Endothelial cell of umbilical vein (primary cell): ENCODE data around the gene VAV3. TPM values are rescaled to one million over a fixed set of nuclear protein-coding genes. Genes with fewer than 3 reads are reported as not detected.

Source experiments
- BruUV-seq: library from RNA; stranded (reverse); fragments of 400-500 nt; replicated peaks from 2 replicates; lab custom pipeline; 2021; lab: Mats Ljungman, UMichigan
- CTCF ChIA-PET: fragments of 300-600, 350-600 bp; sonication (Branson Sonifier 250); formaldehyde crosslinking; loops from one replicate; lab custom pipeline; 2021; ENCODE audit warnings: antibody characterized with exemption, inconsistent platforms; lab: Charles Lee
- POLR2A ChIA-PET: fragments of 300-600, 350-600 bp; sonication (Branson Sonifier 250); formaldehyde crosslinking; loops from one replicate; lab custom pipeline; 2021; ENCODE audit warnings: antibody characterized with exemption, inconsistent platforms; lab: Charles Lee
- DNase-seq: peaks from one replicate; pipeline ENCODE4 v3.0.0-alpha.2; 2011; ENCODE audit warnings: low read depth, low spot score
- FAIRE-seq: peaks from 2 replicates; lab custom pipeline; 2011; peaks lifted over from hg19 to GRCh38; lab: Jason Lieb, UNC
- H2AFZ ChIP-seq: 2 replicates; pipeline ENCODE4 v1.6.0; 2012; ENCODE audit warnings: low read depth, low read length, control low read depth, inconsistent platforms
- H3K27ac ChIP-seq: 2 replicates; pipeline ENCODE4 v1.5.1; 2011; ENCODE audit warnings: low read depth, mild to moderate bottlenecking, control low read depth, low read length, moderate library complexity; ENCODE audit not compliant: insufficient read depth
- H3K27me3 ChIP-seq, 2 experiments: 2 replicates each; pipeline versions ENCODE4 v1.6.0 to v1.6.1; 2011; ENCODE audit warnings: low read length in 2 of 2, mixed read lengths in 1 of 2; ENCODE audit not compliant: control insufficient read depth in 2 of 2, insufficient read depth in 2 of 2
- H3K36me3 ChIP-seq, 2 experiments: 2 replicates in 1 of 2; 3 replicates in 1 of 2; pipeline ENCODE4 v1.5.1; 2011; ENCODE audit warnings: low read length in 2 of 2, mild to moderate bottlenecking in 1 of 2, moderate library complexity in 1 of 2; ENCODE audit not compliant: control insufficient read depth in 2 of 2, insufficient read depth in 2 of 2; ENCODE audit errors: extremely low read depth in 1 of 2
- H3K4me1 ChIP-seq: 3 replicates; pipeline ENCODE4 v1.5.1; 2011; ENCODE audit warnings: mild to moderate bottlenecking, low read length; ENCODE audit not compliant: control insufficient read depth, insufficient read depth; ENCODE audit errors: extremely low read depth
- H3K4me2 ChIP-seq: 2 replicates; pipeline ENCODE4 v1.6.1; 2011; ENCODE audit warnings: low read length, control low read depth, mixed read lengths; ENCODE audit not compliant: insufficient read depth
- H3K4me3 ChIP-seq, 3 experiments: fragments of 200-600 bp in 1 of 3; sonication (generic), shearing (Covaris generic) in 1 of 3; replicated peaks in 1 of 3; 2 replicates each; pipeline ENCODE4 v1.5.1; 2011 to 2016; ENCODE audit warnings: control low read depth in 3 of 3, low read length in 3 of 3, mild to moderate bottlenecking in 2 of 3, inconsistent platforms in 1 of 3, low read depth in 1 of 3, moderate library complexity in 1 of 3; ENCODE audit not compliant: insufficient read depth in 1 of 3
- H3K79me2 ChIP-seq: 2 replicates; pipeline ENCODE4 v1.6.0; 2012; ENCODE audit warnings: low read length, inconsistent platforms; ENCODE audit not compliant: control insufficient read depth, insufficient read depth
- H3K9ac ChIP-seq: replicated peaks from 2 replicates; pipeline ENCODE3; 2011; ENCODE audit warnings: low read length, control low read depth; ENCODE audit not compliant: insufficient read depth; ENCODE audit errors: extremely low read depth
- H3K9me1 ChIP-seq: replicated peaks from 3 replicates; pipeline ENCODE4 v1.6.0; 2011; ENCODE audit warnings: mild to moderate bottlenecking, low read length; ENCODE audit not compliant: control insufficient read depth, insufficient read depth; ENCODE audit errors: extremely low read depth
- H3K9me3 ChIP-seq: replicated peaks from 2 replicates; pipeline ENCODE4 v1.5.1; 2012; ENCODE audit warnings: low read length, inconsistent platforms; ENCODE audit not compliant: control insufficient read depth, insufficient read depth
- H4K20me1 ChIP-seq: replicated peaks from 2 replicates; pipeline ENCODE3; 2011; ENCODE audit warnings: mild to moderate bottlenecking, low read length; ENCODE audit not compliant: control insufficient read depth, insufficient read depth; ENCODE audit errors: extremely low read depth
- EZH2 ChIP-seq: IDR thresholded peaks from 2 replicates; pipeline ENCODE4 v1.6.1; 2012; ENCODE audit warnings: borderline replicate concordance, low read depth, mild to moderate bottlenecking, moderate library complexity, low read length, inconsistent platforms; ENCODE audit not compliant: severe bottlenecking
- FOS ChIP-seq: IDR thresholded peaks from 2 replicates; pipeline ENCODE4 v1.6.1; 2011; ENCODE audit warnings: mild to moderate bottlenecking, low read length, moderate library complexity, borderline replicate concordance; ENCODE audit not compliant: insufficient read depth
- GATA2 ChIP-seq: IDR thresholded peaks from 2 replicates; pipeline ENCODE4 v1.7.0; 2011; ENCODE audit warnings: low read depth, mild to moderate bottlenecking, moderate library complexity, mixed read lengths, low read length; ENCODE audit not compliant: insufficient read length, insufficient read depth
- JUN ChIP-seq: IDR thresholded peaks from 2 replicates; pipeline ENCODE4 v1.6.1; 2011; ENCODE audit warnings: borderline replicate concordance, low read depth; ENCODE audit not compliant: insufficient read length, insufficient read depth
- MYC ChIP-seq: IDR thresholded peaks from one replicate; pipeline ENCODE4 v1.6.1; 2011; ENCODE audit warnings: mild to moderate bottlenecking, low read depth, low read length
- POLR2A ChIP-seq: IDR thresholded peaks from 2 replicates; pipeline ENCODE4 v1.6.1; 2012; ENCODE audit warnings: low read depth, mild to moderate bottlenecking, control low read depth, low read length
- POLR2AphosphoS5 ChIP-seq: IDR thresholded peaks from 2 replicates; pipeline ENCODE4 v1.6.1; 2012; ENCODE audit warnings: low read depth, mild to moderate bottlenecking, control low read depth, low read length, moderate library complexity; ENCODE audit not compliant: insufficient read depth
- dilution Hi-C: fragments of 300-500 bp; cut with MboI; formaldehyde crosslinking; loops from one replicate; pipeline ENCODE4 v1.15.0; 2019; ENCODE audit warnings: low sequenced_read_pairs; ENCODE audit not compliant: extremely low pct_ligation_motif_present
- intact Hi-C: fragments of 100-400 bp; cut with micrococcal nuclease; formaldehyde crosslinking; loops from one replicate; pipeline ENCODE4 v1.10.0; 2022
- polyA plus RNA-seq, 4 experiments: library from polyadenylated mRNA; depleted of rRNA in 3 of 4; stranded (reverse) in 3 of 4; unstranded in 1 of 4; fragments of >200 nt; gene quantifications; 2 replicates each; pipeline versions ENCODE4 v1.2.1 to v1.2.3, GENCODE V29; 2011 to 2012; ENCODE audit warnings: missing spikeins in 1 of 4
- total RNA-seq: library from RNA; stranded (reverse); gene quantifications from 2 replicates; pipeline ENCODE4 v1.2.3, GENCODE V29; 2021
- TF ChIP-seq, protein P1 (sequence below): IDR thresholded peaks from 2 replicates; pipeline ENCODE4 v1.6.1; 2011; ENCODE audit not compliant: insufficient read depth, insufficient read length
- TF ChIP-seq, protein P2 (sequence below), 2 donors: IDR thresholded peaks; 1 replicate in 1 of 2; 2 replicates in 1 of 2; pipeline ENCODE4 v1.5.1; 2011; ENCODE audit warnings: low read length in 2 of 2, mild to moderate bottlenecking in 2 of 2, moderate library complexity in 2 of 2, control low read depth in 1 of 2, inconsistent platforms in 1 of 2, low read depth in 1 of 2; ENCODE audit not compliant: insufficient read depth in 1 of 2; ENCODE audit errors: extremely low read depth in 1 of 2

The VAV3 gene
- total and polyA plus RNA-seq, 2 donors (not counting 3 experiments of a cell fraction or from before 2014, with no cell fraction given): 0.18 to 1.5 TPM

DNA sequence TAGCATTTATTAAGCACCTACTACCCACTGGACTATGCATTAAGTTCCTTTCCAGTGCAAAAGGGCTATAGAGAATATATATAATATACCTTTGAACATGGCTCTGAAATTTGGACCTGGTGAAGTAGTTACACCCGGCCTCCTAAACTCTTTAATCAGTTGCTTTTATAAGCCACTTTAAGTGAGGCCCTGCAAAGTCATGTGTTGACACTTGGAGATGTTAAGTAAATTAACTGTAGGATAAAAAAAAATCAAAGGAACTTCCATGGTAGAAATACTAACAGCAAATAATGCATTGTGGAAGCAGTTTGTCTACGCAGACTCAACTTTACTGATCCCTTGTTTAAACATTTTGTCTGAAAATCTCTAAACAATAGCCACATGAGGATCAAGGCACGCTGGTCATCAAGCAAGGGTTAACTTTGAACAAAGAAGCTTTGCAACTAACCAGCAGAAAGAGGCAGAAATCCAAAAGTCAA, 283.9 kb downstream of the VAV3 start:
- BruUV-seq: no TSS peak
- POLR2A ChIA-PET: no interaction called here
- dilution Hi-C loops: no loop called here

More for the DNA sequence above, 283.9 kb downstream of the VAV3 start:
- no peaks in the 10 kb centered on the region for H4K20me1 ChIP-seq
- no peak overlapping the region for H3K27ac ChIP-seq
- intact Hi-C loops: no loop called here
- no peaks in the 10 kb centered on the region for H3K4me1 ChIP-seq
- H3K4me3 ChIP-seq: no peak overlapping the region
- no peaks in the 10 kb centered on the region for H3K36me3 ChIP-seq
- no peaks in the 10 kb centered on the region for H3K9me3 ChIP-seq
- H3K4me2 ChIP-seq: no peak overlapping the region
- DNase-seq: no peak
- H2AFZ ChIP-seq: no peak overlapping the region
- CTCF ChIA-PET: no interaction called here
- no peak for TF ChIP-seq JUN
- TF ChIP-seq, protein P1, sequence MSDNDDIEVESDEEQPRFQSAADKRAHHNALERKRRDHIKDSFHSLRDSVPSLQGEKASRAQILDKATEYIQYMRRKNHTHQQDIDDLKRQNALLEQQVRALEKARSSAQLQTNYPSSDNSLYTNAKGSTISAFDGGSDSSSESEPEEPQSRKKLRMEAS: no peak
- no peak for TF ChIP-seq POLR2AphosphoS5
- no peak for TF ChIP-seq EZH2
- TF ChIP-seq FOS: no peak
- no peak for TF ChIP-seq POLR2A
- no peak for TF ChIP-seq MYC
- TF ChIP-seq, protein P2, sequence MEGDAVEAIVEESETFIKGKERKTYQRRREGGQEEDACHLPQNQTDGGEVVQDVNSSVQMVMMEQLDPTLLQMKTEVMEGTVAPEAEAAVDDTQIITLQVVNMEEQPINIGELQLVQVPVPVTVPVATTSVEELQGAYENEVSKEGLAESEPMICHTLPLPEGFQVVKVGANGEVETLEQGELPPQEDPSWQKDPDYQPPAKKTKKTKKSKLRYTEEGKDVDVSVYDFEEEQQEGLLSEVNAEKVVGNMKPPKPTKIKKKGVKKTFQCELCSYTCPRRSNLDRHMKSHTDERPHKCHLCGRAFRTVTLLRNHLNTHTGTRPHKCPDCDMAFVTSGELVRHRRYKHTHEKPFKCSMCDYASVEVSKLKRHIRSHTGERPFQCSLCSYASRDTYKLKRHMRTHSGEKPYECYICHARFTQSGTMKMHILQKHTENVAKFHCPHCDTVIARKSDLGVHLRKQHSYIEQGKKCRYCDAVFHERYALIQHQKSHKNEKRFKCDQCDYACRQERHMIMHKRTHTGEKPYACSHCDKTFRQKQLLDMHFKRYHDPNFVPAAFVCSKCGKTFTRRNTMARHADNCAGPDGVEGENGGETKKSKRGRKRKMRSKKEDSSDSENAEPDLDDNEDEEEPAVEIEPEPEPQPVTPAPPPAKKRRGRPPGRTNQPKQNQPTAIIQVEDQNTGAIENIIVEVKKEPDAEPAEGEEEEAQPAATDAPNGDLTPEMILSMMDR (IDR thresholded peaks at IDR 0.05; ENCODE audit: extremely low read depth in 1 of 2, insufficient read depth in 1 of 2, low read depth in 1 of 2, low read length in 2 of 2): no peak
- no peak for TF ChIP-seq GATA2
- no peaks in the 10 kb centered on the region for H3K79me2 ChIP-seq
- no peak for FAIRE-seq
- no peak overlapping the region for H3K9ac ChIP-seq
- no peaks in the 10 kb centered on the region for H3K27me3 ChIP-seq
- no peaks in the 10 kb centered on the region for H3K9me1 ChIP-seq
